Smooth muscle cell of the umbilical artery (primary cell): ENCODE results near the gene LYPD3. TPM values are rescaled to one million over a fixed set of nuclear protein-coding genes. Genes with fewer than 3 reads are reported as not detected.

Experiments
- total RNA-seq: library from RNA; depleted of rRNA; stranded (reverse); fragments of >200 nt; gene quantifications from 2 replicates; pipeline ENCODE4 v1.2.3, GENCODE V29; 2014

The LYPD3 gene
- total RNA-seq: 0.09 TPM in 1 of 2 replicates, not detected in the other

GRCh38 chr19:43465468-43466120 lies at the start of gene LYPD3:
Gene LYPD3, minus strand, starts transcription at chr19:43465608. Its CDS starts 37 bp downstream, at chr19:43465571.

GRCh38 chr19:43504426-43505185 lies 39.2 kb upstream of the LYPD3 start, which contains the start of gene PHLDB3:
Gene PHLDB3, minus strand, starts transcription at chr19:43504746. Its CDS starts 628 bp downstream, at chr19:43504118.

GRCh38 chr19:43414554-43414953 lies 50.9 kb downstream of the LYPD3 start, which contains the start of gene TEX101:
Gene TEX101, plus strand, starts transcription at chr19:43414890. Its CDS starts 1,030 bp downstream, at chr19:43415920.

Other genes with a start within 250 kb of the LYPD3 start
- not detected in 2 replicates for gene PSG9, start 196.1 kb downstream of the LYPD3 start, total RNA-seq
- gene CD177, start 111.9 kb downstream of the LYPD3 start, total RNA-seq: not detected in 2 replicates
- not detected in 2 replicates for gene TEX101, start 50.7 kb downstream of the LYPD3 start, total RNA-seq
- 14.7 and 21.1 TPM in 2 replicates for gene PHLDB3, start 39.1 kb upstream of the LYPD3 start, total RNA-seq
- gene ETHE1, start 61.6 kb upstream of the LYPD3 start, total RNA-seq: 49.8 and 63.5 TPM in 2 replicates
- gene ZNF575, start 67.6 kb upstream of the LYPD3 start, total RNA-seq: 0.09 and 0.30 TPM in 2 replicates
- 10.8 and 11.9 TPM in 2 replicates for gene XRCC1, start 109.9 kb upstream of the LYPD3 start, total RNA-seq
- gene PINLYP, start 110.2 kb upstream of the LYPD3 start, total RNA-seq: 0.30 and 0.69 TPM in 2 replicates
- 24.9 and 34.3 TPM in 2 replicates for gene IRGQ, start 130.5 kb upstream of the LYPD3 start, total RNA-seq
- 7.7 and 10.9 TPM in 2 replicates for gene ZNF576, start 131.0 kb upstream of the LYPD3 start, total RNA-seq
- 0.05 TPM in 1 of 2 replicates, not detected in the other for gene SRRM5, start 146.5 kb upstream of the LYPD3 start, total RNA-seq
- 21.3 and 48.1 TPM in 2 replicates for gene ZNF428, start 154.0 kb upstream of the LYPD3 start, total RNA-seq
- 1.8 and 3.8 TPM in 2 replicates for gene CADM4, start 174.2 kb upstream of the LYPD3 start, total RNA-seq
- 120 and 200 TPM in 2 replicates for gene PLAUR, start 204.6 kb upstream of the LYPD3 start, total RNA-seq